Inferior parietal cortex (tissue), 1 donor: ENCODE measurements around the gene NOSIP.
A peak's percentile ranks its signal among the peaks of the same experiment; 100 is the strongest.

ENCODE experiments used
- DNase-seq: peaks from one replicate; pipeline ENCODE4 v3.0.0-alpha.2; 2016; ENCODE audit errors: extremely low spot score

The NOSIP gene

GRCh38 chr19:49546825-49547565 lies 33.4 kb downstream of the NOSIP start:
- peak; percentile 98 for DNase-seq

DNA sequence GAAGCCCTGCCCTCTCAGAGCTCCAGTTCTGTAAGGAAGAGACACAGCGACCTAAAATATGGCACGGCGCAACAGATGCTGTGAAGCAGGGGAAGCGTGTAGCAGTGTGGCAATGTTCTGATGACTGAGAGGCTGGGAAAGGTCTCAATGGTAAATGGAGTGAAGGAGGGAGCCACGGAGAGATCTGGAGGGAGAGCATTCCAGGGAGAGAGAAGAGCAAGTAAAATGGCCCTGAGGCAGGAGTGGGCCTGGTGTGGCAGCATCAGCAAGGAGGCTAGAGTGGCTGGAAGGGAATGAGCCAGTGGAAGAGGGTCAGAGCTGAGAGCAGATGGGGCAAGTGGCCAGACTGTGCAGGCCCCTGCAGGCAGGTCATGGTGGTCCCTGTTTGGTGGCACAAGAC lies 36.2 kb downstream of the NOSIP start:
- no peak for DNase-seq

DNA sequence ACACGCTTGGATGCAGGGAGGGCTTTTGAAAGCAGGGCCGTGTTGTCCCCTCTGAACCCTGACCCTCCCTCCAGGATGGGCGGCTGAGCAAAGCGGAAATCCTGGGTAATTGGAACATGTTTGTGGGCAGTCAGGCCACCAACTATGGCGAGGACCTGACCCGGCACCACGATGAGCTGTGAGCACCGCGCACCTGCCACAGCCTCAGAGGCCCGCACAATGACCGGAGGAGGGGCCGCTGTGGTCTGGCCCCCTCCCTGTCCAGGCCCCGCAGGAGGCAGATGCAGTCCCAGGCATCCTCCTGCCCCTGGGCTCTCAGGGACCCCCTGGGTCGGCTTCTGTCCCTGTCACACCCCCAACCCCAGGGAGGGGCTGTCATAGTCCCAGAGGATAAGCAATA lies 37.3 kb downstream of the NOSIP start:
- DNase-seq, result no peak

GRCh38 chr19:49542446-49542845 lies 37.9 kb downstream of the NOSIP start:
- DNase-seq, result no peak

DNA sequence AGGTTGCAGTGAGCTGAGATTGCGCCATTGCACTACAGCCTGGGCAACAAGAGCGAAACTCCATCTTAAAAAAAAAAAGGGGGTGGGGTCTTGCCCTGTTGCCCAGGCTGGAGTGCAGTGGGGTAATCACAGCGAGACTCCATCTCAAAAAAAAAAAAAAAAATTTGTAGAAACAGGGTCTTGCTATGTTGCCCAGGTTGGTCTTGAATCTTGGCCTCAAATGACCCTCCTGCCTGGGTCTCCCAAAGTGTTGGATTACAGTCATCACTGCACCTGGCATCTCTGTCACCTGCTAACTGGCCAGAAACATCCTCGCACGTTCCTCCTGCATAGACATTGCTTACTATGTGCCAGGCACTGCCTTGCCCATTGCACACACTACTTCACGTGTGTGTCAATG lies 38.4 kb downstream of the NOSIP start:
- DNase-seq, result no peak

GRCh38 chr19:49539192-49539952 lies 41.0 kb downstream of the NOSIP start:
- DNase-seq, result no peak

- DNase-seq, result no peak
Measured at GRCh38 chr19:49538643-49539042, 41.7 kb downstream of the NOSIP start.

DNA sequence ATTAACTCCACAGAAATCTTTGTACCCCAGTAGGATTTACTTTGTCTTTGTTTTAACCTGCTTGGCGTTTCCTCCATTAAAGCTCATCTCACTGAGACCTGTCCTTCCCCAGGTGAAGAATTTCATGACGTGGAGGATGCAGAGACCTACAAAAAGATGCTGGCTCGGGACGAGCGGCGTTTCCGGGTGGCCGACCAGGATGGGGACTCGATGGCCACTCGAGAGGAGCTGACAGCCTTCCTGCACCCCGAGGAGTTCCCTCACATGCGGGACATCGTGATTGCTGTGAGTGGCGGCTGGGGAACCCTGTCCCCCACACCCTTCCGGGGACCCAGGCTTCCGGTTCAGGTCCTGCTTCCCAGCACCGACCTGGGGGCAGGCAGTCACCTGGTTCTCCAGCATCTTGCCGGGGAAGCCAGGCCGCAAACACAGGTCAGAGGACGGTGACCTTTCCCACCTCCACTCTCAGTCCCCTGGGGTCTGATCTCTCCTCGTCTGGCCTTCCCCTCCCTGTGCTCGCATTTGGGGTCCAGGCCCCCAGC lies 43.4 kb downstream of the NOSIP start:
- no peak for DNase-seq

GRCh38 chr19:49534632-49535385 lies 45.5 kb downstream of the NOSIP start:
- DNase-seq, result no peak

DNA sequence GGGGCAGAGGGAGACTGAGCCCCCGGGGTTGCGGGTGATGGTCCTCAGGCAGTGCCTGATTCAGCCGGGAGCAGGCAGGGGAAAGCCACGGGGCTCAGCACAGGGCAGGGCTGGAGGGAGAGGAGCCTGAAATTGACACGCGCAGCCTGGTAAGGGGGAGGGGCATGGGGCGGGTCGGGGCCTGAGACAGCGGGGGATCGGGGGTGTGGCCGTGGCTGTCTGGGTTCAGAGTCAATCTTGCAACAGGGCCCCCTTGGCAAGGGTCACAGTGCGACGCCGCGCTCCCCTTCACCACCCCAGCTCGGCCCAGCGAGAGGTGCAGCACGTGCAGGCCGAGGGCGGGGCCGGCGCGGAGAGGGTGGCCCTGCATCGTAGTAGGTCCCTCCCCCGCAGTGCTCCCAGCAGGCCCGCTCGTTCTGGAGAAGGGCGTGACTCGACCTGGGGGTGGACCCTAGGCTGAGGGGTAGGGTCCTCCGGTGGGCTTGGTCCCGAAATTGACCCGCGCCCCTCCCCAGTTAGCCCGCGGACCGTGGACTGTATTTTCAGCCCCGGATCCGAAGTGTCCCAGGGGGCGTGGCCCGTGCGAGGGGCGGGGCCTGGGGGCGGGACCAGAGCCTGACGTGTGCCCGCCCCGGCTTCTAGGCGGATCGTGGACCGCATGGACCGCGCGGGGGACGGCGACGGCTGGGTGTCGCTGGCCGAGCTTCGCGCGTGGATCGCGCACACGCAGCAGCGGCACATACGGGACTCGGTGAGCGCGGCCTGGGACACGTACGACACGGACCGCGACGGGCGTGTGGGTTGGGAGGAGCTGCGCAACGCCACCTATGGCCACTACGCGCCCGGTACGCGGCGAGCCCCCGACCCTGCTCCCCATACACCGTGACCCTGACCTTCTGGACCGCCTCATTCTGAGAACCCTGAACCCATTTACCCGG lies 46.5 kb downstream of the NOSIP start:
- DNase-seq, result no peak

- no peak for DNase-seq
Measured at GRCh38 chr19:49530708-49531107, 49.6 kb downstream of the NOSIP start.

GRCh38 chr19:49528211-49528771 lies 52.1 kb downstream of the NOSIP start:
- DNase-seq, result no peak

GRCh38 chr19:49524812-49525455 lies 55.4 kb downstream of the NOSIP start:
- DNase-seq, result no peak

- DNase-seq, result no peak
Measured at GRCh38 chr19:49520705-49521319, 59.5 kb downstream of the NOSIP start.

- DNase-seq, result no peak
Measured at GRCh38 chr19:49518033-49518432, 62.3 kb downstream of the NOSIP start.

- no peak for DNase-seq
Measured at GRCh38 chr19:49515767-49516166, 64.6 kb downstream of the NOSIP start.

GRCh38 chr19:49514151-49514550 lies 66.2 kb downstream of the NOSIP start:
- no peak for DNase-seq

DNA sequence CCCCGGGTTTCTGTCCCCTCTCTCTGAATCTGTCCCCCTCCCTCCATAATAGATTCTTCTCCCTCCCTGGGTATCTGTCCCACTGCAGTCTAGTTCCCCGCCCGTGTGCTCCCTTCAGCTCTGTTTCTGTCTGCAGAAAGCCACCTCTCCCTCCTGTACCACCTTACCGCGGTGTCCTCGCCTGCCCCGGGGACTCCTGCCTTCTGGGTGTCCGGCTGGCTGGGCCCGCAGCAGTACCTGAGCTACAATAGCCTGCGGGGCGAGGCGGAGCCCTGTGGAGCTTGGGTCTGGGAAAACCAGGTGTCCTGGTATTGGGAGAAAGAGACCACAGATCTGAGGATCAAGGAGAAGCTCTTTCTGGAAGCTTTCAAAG lies 66.6 kb downstream of the NOSIP start:
- DNase-seq, result no peak

DNA sequence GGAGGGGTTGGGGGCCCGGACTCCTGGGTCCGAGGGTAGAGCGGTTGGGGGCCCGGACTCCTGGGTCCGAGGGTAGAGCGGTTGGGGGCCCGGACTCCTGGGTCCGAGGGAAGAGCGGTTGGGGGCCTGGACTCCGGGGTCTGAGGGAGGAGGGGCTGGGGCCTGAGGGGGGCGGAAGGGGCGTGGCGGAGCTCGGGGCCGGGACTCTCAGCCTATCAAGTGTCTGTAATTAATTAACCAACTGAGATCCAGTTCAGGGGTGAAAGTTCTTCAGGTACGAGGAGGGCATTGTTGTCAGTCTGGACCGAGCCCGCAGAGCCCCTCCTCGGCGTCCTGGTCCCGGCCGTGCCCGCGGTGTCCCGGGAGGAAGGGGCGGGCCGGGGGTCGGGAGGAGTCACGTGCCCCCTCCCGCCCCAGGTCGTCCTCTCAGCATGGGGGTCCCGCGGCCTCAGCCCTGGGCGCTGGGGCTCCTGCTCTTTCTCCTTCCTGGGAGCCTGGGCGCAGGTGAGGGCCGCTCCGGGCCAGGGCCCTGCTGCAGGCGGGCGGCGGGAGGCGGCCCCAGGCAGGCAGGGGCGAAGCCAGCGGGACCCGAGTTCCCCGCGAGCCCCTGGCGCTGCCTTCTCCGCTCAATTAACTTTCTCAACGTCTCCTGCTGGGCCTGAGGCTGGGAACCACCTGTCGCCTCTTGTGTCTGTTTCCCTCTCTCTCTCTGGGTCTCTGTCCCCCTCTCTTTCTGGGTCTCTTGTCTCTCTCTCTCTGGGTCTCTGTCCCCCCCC lies 67.2 kb downstream of the NOSIP start:
- no peak for DNase-seq
